ENCODE measurements around the gene CARD16. TPM values are rescaled to one million over a fixed set of nuclear protein-coding genes. Genes with fewer than 3 reads are reported as not detected.

The CARD16 gene
- total and polyA plus RNA-seq, 8 donors: 0.51 to 9.8 (median 3.1) TPM

GRCh38 chr11:105005451-105005845, 39.7 kb downstream of the CARD16 start:
- ATAC-seq: no peak
- Histone ChIP-seq H3K27ac (no peak overlapping the region), H3K4me3 (no peak overlapping the region), H3K9me3 (no peaks in the 10 kb centered on the region), H3K27me3 (no peaks in the 10 kb centered on the region), H3K4me1 (no peaks in the 10 kb centered on the region), H3K36me3 (no peaks in the 10 kb centered on the region)
- intact Hi-C loops (cut with DNase I): no loop called here
- TF ChIP-seq, protein P1, sequence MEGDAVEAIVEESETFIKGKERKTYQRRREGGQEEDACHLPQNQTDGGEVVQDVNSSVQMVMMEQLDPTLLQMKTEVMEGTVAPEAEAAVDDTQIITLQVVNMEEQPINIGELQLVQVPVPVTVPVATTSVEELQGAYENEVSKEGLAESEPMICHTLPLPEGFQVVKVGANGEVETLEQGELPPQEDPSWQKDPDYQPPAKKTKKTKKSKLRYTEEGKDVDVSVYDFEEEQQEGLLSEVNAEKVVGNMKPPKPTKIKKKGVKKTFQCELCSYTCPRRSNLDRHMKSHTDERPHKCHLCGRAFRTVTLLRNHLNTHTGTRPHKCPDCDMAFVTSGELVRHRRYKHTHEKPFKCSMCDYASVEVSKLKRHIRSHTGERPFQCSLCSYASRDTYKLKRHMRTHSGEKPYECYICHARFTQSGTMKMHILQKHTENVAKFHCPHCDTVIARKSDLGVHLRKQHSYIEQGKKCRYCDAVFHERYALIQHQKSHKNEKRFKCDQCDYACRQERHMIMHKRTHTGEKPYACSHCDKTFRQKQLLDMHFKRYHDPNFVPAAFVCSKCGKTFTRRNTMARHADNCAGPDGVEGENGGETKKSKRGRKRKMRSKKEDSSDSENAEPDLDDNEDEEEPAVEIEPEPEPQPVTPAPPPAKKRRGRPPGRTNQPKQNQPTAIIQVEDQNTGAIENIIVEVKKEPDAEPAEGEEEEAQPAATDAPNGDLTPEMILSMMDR (IDR thresholded peaks at IDR 0.05): no peak
- no peak for FAIRE-seq
- 62 to 63% methylated on average over 3 of the region's 3 CpGs for whole genome bisulfite sequencing, 2 donors
- no peak for DNase-seq

DNA sequence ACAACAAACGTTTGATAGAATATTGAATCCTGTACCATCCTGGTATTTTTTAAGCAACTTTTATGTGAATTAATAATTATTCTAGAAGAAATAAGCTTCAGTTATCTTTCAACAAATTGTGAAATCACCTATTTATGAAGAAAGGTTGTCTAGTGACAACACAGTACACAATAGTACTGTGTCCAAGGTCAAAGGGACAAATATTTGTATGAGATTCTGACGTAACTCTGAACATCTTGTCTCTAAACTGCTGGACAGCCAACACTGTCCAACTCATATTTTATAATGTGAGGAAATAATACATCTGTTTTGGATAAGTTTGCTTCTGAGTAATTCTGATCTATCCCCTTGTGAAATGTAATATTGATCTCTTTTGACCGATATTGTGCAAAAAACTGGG, 41.1 kb downstream of the CARD16 start:
- no peak for ATAC-seq
- TF ChIP-seq, protein P1 (IDR thresholded peaks at IDR 0.05): no peak
- DNase-seq: no peak
- Histone ChIP-seq H3K9me3 (no peaks in the 10 kb centered on the region), H3K27me3 (no peaks in the 10 kb centered on the region), H3K36me3 (no peaks in the 10 kb centered on the region), H3K27ac (no peak overlapping the region), H3K4me1 (no peaks in the 10 kb centered on the region), H3K4me3 (no peak overlapping the region)
- 41 to 43% methylated on average over 3 of the region's 3 CpGs for WGBS, 2 donors
- intact Hi-C loops (cut with DNase I): no loop called here
- FAIRE-seq: no peak

- Histone ChIP-seq H3K4me3 (no peak overlapping the region), H3K4me1 (no peaks in the 10 kb centered on the region), H3K36me3 (no peaks in the 10 kb centered on the region), H3K27ac (no peak overlapping the region), H3K27me3 (no peaks in the 10 kb centered on the region), H3K9me3 (no peaks in the 10 kb centered on the region)
- DNase-seq (no peak), ATAC-seq (no peak), FAIRE-seq (no peak)
- TF ChIP-seq, protein P1 (IDR thresholded peaks at IDR 0.05): no peak
- intact Hi-C loops (cut with DNase I): no loop called here
- 70 to 76% methylated on average over 2 of the region's 2 CpGs for WGBS, 2 donors
Observed at GRCh38 chr11:105003151-105003550, 42.0 kb downstream of the CARD16 start.

DNA sequence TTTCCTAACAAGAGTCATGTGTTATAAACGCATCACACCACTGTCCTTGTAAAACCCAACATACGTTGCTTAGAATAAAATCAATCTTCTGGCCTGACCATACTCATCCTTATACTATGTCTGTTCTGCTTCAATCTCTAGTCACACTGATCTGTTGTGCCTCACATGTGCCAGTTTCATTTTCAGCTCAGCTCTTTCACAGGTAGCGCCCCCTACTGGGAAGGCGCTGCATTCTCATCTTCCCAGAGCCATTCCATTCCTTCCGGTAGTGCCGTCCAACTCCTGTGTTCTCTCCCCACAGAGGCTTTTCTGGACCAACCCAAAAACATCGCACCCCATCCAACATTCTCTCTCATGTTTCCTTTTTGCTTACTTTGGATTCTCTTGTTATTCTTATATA, 44.3 kb downstream of the CARD16 start:
- no peaks in the 10 kb centered on the region for H3K36me3 ChIP-seq
- no peaks in the 10 kb centered on the region for H3K27me3 ChIP-seq
- TF ChIP-seq, protein P1 (IDR thresholded peaks at IDR 0.05): peak in 3 of 4 donors; percentile 17 to 35 (median 20)
- intact Hi-C loops (cut with DNase I): no loop called here
- no peak overlapping the region for H3K27ac ChIP-seq
- 74 to 84% methylated on average over 7 of the region's 7 CpGs for WGBS, 2 donors
- H3K4me1 ChIP-seq: no peaks in the 10 kb centered on the region
- FAIRE-seq: no peak
- no peak overlapping the region for H3K4me3 ChIP-seq
- H3K9me3 ChIP-seq: no peaks in the 10 kb centered on the region
- peak in 2 of 4 donors; percentile 53 to 62 for ATAC-seq
- peak in 2 of 6 donors; percentile 15 to 21 for DNase-seq

DNA sequence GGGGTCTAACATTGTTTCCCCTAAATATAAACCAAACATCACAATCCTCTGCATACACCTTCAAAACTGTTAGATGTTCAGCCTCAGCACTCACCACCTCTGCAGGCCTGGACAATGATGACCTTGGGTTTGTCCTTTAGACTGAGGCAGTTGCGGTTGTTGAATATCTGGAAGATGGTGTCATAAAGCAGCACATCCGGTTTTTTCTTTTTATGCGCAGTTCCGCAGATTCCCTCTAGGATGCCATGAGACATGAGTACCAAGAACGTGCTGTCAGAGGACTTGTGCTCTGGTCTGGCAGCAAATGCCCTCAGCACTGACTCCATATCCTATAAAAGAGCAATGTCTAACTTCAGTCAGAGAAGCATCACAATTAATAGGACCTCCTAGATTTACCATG, 45.0 kb downstream of the CARD16 start:
- WGBS, 2 donors: 82 to 91% methylated on average over 5 of the region's 5 CpGs
- no peaks in the 10 kb centered on the region for H3K36me3 ChIP-seq
- no peaks in the 10 kb centered on the region for H3K9me3 ChIP-seq
- FAIRE-seq (no peak), ATAC-seq (no peak), DNase-seq (no peak)
- TF ChIP-seq, protein P1 (IDR thresholded peaks at IDR 0.05): no peak
- no peak overlapping the region for H3K4me3 ChIP-seq
- H3K4me1 ChIP-seq: no peaks in the 10 kb centered on the region
- intact Hi-C loops (cut with DNase I): no loop called here
- H3K27ac ChIP-seq: no peak overlapping the region
- H3K27me3 ChIP-seq: no peaks in the 10 kb centered on the region
